ENCODE data around the gene ZBTB45. TPM values are rescaled to one million over a fixed set of nuclear protein-coding genes. Genes with fewer than 3 reads are reported as not detected.

ZBTB45 gene
- total and polyA plus RNA-seq, 10 of the 15 experiments (the other 5 are each of a cell fraction or from before 2014, with no cell fraction given): 0.29 to 17.2 (median 4.2) TPM

- no peak for TF ChIP-seq JUNB (IDR thresholded peaks at IDR 0.05)
- peak; percentile 44; the same call in 1 of the 2 replicates for TF ChIP-seq PML (IDR thresholded peaks at IDR 0.05; ENCODE audit: low read length)
- no peak for TF ChIP-seq REST (IDR thresholded peaks at IDR 0.05; ENCODE audit: low read depth, low read length)
- TF ChIP-seq MEF2A (IDR thresholded peaks at IDR 0.05; ENCODE audit: insufficient read depth, low read depth, low read length): no peak
- TF ChIP-seq SIN3A (IDR thresholded peaks at IDR 0.05; ENCODE audit: low read depth, low read length): peak; percentile 73; the same call in 1 of the 2 replicates
- TF ChIP-seq MYB (IDR thresholded peaks at IDR 0.05; ENCODE audit: borderline replicate concordance, low read depth, low read length): no peak
- TF ChIP-seq ZNF217 (IDR thresholded peaks at IDR 0.05): no peak
- TF ChIP-seq ASH2L (IDR thresholded peaks at IDR 0.05; ENCODE audit: borderline replicate concordance, low read depth): no peak
- no peak for TF ChIP-seq NR2C1 (IDR thresholded peaks at IDR 0.05)
- TF ChIP-seq MYC (IDR thresholded peaks at IDR 0.05; ENCODE audit: insufficient read depth, insufficient read length, insufficient replicate concordance, low read length, severe bottlenecking): no peak
- TF ChIP-seq KDM1A (IDR thresholded peaks at IDR 0.05; ENCODE audit: borderline replicate concordance): no peak
- TF ChIP-seq POLR2A (IDR thresholded peaks at IDR 0.05; ENCODE audit: low read depth, low read length): peak; percentile 88
- TF ChIP-seq RB1 (IDR thresholded peaks at IDR 0.05; ENCODE audit: borderline replicate concordance): peak; percentile 89; the same call in 1 of the 2 replicates
- peak; percentile 82 for TF ChIP-seq PKNOX1 (IDR thresholded peaks at IDR 0.05)
- TF ChIP-seq BCL3 (IDR thresholded peaks at IDR 0.05; ENCODE audit: borderline replicate concordance, insufficient read depth, low read depth, low read length, poor library complexity, severe bottlenecking): no peak
- no peak; the same call in 1 of the 2 replicates for TF ChIP-seq SREBF1 (IDR thresholded peaks at IDR 0.05; ENCODE audit: low read length)
- peak; percentile 83; the same call in 1 of the 2 replicates for TF ChIP-seq ATF3 (IDR thresholded peaks at IDR 0.05; ENCODE audit: borderline replicate concordance, extremely low read depth, low read depth, low read length)
- TF ChIP-seq MTA3 (IDR thresholded peaks at IDR 0.05; ENCODE audit: borderline replicate concordance, low read length): no peak
- no peak for TF ChIP-seq NFYA (IDR thresholded peaks at IDR 0.05; ENCODE audit: borderline replicate concordance, low read depth, low read length)
- TF ChIP-seq HSF1 (IDR thresholded peaks at IDR 0.05; ENCODE audit: low read depth, low read length): no peak
These were observed 52.6 kb downstream of the ZBTB45 start, which contains the start of gene ZNF324 (continued) for GRCh38 chr19:58466760-58467589.

All from GM12878 (cell line).